GM21576 (cell line): ENCODE measurements around the gene RSRC1.
"Not testable (repeated sequence)": the region's sequence is repeated elsewhere in the genome, so short reads cannot be mapped to it uniquely, and the experiment has no call there.

Source experiments
- ATAC-seq: cut with Tn5 transposase; IDR thresholded peaks from one replicate; pipeline ENCODE4 v1.9.1; 2021; ENCODE audit warnings: mild to moderate bottlenecking, moderate library complexity; ENCODE audit not compliant: unreplicated experiment

RSRC1 gene

DNA sequence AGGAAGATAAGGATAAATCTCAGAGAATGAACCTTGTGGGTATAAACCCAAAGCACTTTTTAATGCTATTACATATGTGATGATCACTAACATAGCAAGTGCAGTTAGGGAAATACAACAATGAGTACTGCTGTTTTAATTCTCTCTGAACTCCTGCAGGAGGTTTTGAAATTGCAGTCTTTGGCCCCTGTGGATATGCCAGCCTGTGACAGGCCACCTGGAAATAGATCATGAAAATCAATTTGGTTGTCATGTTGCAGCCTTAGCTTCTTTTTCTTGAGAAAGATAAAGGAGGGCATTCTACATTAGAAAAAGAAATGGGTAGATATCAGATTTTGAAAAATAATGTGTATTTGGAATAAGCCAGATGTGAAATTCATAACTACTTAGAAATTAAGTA, 103.6 kb downstream of the RSRC1 start:
- ATAC-seq: no peak

DNA sequence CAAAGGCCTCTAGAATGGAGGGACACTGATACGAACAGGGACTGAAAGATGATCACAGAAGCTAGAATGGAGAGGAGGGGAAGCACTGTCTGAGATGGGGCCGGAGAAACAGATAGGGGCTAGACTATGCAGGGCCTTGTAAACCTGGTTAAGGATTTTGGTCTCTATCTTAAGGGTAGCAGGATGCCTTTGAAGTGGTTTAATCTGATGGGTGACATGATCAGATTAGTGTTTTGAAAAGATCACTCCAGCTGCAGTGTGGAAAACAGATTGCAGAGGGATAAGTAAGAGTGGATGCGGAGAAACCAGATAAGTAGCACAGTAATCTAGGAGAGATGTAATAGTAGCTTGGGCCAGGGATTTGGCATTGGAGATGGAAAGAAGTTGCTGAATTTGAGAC, 108.1 kb downstream of the RSRC1 start:
- no peak for ATAC-seq

DNA sequence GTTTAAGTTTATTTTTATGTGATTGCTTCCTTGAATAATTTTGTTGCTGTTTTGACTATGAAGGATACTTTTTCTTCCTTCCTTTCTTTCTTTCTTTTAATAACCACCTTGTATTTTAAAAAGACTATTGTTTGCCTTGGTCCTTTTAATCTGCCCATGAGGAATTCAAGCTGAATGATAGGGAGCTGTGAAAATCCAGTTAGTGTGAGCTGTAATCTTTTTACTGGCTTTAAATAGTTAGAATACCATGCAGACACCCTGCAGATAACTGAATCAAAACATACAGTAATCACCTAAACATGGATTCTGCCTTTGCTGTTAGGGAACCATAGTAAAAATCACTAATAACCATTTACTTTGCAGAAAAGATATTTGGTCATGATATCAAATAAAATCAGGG, 110.7 kb downstream of the RSRC1 start:
- ATAC-seq: no peak

DNA sequence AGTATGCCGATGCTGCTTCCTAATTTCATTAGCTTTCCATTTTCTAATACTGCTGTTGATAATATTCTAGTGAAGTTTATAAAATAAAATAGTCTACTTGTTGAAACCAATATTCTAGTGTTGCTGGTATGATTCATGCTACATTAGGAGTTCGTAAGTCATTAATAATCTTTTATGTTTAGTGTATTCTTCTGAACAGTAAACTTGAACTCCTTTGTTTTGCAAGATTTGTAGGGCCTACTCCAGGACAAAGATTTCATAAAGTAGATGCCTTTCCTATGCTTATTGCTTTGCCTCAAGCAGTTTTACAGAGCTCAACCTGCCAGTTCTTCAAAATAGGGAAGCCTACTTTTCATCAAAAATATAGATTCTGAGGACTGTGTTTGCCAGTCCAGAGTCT, 111.5 kb downstream of the RSRC1 start:
- ATAC-seq: no peak

DNA sequence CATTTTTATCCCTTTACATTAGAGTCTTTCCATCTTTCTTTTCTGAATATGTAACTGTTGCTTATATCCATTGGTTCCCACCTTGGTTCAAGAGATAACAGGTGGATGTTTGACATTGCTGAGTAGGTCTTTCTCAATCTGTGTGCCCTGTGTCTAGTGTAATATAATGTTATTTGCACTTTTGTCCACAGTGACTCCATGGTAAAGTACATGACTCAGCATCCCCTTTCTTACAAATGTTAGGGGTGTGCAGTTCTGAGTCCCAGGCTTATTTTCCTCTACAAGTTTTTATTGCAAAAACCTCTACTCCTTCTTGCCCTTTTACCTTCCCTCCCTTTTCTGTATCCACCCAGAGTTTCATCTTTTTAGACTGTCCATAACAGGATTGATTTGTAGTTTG, 116.5 kb downstream of the RSRC1 start:
- ATAC-seq: no peak

DNA sequence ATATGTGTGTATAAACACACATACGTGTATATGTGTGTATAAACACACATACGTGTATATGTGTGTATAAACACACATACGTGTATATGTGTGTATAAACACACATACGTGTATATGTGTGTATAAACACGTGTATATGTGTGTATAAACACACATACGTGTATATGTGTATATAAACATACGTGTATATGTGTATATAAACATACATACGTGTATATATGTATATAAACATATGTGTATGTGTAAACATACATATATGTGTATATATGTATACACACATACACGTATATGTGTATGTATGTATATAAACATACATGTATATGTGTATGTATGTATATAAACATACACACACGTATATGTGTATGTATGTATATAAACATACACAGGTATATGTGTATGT, 119.1 kb downstream of the RSRC1 start:
- not testable (repeated sequence) for ATAC-seq

DNA sequence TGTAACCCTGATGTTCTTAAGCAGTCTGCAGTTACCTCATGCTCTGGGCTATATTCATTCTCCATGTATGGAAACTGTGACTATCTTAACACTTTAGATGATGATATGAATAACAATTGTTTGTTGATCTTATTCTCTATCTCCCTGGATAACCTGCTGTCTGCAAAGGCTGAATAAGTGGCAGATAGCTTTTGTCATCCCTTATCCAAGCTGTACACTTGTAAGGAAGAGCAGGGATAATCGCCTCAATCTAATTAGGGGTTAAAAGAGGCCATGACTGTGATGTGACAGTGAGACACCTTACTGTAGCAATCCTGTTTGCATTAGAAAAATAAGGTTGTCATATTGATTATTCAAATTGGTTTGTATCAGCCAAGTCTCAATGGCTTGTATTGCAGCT, 123.9 kb downstream of the RSRC1 start:
- ATAC-seq: no peak

DNA sequence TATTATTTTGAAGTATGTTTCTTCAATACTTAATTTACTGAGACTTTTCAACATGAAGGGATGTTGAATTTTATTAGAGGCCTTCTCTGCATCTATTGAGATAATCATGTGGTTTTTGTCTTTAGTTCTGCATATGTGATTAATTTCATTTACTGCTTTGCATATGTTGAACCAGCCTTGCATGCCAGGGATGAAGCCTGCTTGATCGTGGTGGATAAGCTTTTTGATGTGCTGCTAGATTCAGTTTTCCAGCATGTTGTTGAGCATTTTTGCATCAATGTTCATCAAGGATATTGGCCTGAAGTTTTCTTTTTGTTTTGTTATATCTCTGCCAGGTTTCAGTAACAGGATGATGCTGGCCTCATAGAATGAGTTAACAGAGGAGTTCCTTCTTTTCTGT, 134.4 kb downstream of the RSRC1 start:
- ATAC-seq: no peak

DNA sequence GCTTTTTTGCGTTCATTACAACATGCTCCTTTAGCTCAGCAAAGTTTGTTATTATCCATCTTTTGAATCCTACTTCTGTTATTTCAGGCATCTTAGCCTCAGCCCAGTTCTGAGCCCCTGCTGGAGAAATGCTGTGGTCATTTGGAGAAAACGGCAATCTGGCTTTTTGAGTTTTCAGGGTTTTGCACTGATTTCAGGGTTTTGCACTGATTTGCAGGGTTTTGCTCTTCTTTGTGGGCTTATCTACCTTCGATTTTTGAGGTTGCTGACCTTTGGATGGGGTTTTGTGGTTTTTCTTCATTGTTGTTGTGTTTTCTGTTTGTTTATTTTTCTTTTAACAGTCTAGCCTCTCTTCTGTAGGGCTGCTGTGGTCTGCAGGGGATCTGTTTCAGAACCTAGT, 137.4 kb downstream of the RSRC1 start:
- no peak for ATAC-seq

DNA sequence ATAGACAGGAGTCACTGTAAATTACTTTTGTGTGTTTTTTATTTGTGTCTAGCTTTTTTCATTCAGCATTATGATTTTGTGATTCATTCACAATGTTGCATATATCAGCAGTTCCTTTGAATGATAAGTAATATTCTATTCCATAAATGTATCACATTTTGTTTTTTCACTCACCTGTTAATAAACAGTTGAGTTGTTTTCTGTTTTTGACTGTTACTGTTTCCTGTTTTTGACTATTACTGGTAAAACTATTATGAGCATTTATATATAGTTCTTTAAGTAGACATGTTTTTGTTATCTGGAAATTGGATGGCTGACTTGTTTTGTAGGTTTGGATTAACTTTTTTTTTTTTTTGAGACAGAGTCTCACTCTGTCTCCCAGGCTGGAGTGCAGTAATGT, 138.4 kb downstream of the RSRC1 start:
- peak; percentile 59 for ATAC-seq

DNA sequence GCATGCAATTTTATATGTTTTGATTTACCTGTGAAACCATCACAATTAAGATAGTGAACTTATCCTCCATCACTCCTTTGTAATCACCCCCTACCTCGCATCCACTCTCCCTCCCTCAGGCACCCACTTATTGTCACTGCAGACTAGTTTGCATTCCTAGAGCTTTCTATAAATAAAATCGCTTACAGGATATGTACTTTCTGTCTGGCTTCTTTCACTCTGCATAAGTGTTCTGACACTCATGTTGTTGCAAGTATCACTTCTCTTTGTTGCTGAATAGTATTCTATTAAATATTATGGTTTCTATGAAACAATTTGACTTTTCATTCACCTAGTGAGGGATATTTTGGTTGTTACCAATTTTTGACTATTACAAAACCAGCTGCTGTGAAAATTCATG, 139.3 kb downstream of the RSRC1 start:
- ATAC-seq: peak; percentile 66

DNA sequence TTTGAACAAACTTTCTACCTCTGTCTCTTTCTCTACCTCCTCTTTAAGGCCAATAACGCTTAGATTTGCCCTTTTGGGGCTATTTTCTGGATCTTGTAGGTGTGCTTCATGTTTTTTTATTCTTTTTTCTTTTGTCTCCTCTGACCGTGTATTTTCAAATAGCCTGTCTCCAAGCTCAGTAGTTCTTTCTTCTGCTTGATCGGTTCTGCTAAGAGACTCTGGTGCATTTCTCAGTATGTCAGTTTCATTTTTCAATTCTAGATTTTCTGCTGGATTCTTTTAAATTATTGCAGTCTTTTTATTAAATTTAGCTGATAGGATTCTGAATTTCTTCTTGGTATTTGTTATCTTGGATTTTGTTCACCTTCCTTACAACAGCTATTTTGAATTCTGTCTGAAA, 148.7 kb downstream of the RSRC1 start:
- no peak for ATAC-seq

DNA sequence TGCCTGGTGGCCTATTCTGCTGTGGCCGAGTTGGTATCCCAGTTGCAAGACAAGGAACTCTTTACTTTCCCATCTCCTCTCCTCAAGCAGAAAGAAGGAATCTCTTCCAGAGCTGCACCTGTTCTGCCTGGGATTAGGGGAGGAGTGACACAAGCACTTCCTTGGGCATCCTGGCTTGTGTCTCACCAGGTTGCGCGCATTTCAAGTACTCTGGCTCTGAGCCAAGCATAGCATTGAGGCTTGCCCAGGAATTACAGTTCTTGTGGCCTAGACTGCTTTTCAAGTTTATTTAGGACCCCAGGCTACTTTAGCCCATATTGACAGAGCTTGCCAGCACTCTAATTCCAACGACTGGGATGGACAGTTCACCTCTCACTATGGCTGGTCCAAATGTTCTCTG, 150.5 kb downstream of the RSRC1 start:
- ATAC-seq: no peak

DNA sequence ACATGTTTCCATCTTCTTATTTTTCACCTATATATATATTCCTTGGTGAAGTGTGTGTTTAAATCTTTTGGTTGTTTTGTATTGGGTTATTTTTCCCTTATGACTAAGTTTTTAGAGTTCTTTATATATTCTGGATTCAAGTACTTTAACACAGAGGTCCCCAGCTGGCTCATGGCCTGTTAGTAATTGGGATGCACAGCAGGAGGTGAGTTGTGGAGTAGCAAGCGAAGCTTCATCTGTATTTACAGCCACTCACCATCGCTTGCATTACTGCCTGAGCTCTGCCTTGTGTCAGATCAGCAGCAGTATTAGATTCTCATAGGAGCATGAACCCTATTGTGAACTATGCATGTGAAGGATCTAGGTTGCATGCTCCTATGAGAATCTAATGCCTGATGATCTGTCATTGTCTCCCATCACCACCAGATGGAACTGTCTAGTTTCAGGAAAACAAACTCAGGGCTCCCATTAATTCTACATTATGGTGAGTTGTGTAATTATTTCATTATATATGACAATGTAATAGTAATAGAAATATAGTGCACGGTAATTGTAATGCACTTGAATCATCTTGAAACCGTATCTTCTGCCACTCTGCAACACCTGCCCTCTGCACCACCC, 151.6 kb downstream of the RSRC1 start:
- no peak for ATAC-seq

DNA sequence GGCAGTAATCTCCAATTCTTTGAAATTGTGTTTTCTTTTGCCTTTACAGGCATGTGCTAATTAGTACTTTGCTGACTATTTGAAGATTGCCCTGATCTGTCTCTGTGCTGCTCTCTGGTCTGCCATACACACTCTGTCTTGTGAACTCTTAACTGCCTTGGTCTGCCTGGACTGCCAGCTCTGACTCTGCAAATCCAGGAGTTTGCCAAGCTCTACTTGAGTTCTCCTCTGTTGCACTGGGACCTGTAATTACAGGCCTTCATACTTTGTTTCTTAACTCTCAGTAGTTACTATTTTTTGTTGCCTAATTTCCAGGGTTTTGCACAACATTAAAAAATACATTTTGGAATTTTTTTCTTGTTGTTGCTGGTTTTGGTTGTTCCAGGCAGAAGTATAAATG, 155.0 kb downstream of the RSRC1 start:
- no peak for ATAC-seq

DNA sequence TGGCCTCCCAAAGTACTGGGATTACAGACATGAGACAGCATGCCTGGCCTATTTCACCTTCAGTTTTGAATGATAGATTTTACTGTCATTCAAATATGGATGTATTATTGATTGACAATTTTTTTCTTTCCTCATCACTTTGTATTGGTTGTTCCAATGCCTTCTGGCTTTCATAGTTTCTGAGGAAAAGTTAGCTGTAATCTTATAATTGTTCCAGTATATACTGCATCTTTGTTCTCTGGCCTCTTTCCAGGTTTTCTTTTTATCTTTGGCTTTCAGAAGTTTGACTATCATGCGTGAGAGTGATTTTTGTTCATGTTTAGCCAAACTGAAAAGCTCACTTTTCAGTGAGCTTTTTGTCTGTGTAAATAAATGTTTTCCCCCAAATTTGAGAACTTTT, 157.1 kb downstream of the RSRC1 start:
- no peak for ATAC-seq

DNA sequence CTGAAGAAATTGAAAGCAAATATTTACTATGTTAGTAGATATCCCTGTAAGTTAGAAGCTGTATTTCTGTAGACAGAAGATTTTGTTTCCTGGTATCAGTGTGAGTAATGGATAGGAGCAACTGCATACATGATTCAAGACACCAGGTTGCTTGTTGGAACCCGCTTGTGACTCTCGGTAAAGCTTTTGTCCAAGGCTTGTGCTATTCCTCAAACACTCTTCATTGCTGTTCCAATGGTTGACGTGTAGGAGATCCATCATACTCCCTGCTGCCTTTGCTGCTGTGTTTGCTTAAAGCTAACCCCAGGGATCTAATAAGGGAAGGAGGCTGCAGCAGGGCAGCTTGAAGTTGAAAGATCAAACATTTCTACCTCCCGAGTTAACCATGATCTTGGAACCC, 160.1 kb downstream of the RSRC1 start:
- no peak for ATAC-seq

DNA sequence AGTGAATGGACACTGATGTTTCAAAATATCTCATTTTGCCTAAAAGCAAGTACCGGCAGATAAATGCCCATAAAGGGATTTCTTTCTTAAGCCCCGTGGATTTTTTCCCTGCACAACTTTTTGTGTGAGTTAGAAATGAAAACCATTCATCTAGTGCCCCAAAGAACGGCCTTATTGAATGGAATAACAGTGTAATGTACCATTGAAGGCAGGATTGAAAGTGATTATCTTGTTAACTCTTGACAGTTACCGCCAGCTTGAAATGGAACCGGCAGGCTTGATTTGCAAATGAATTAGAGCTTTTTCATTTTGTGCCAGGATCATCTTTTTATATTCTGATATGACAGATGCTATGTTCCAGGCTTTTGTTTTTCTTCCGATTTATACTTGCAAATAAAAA, 162.2 kb downstream of the RSRC1 start:
- ATAC-seq: no peak

DNA sequence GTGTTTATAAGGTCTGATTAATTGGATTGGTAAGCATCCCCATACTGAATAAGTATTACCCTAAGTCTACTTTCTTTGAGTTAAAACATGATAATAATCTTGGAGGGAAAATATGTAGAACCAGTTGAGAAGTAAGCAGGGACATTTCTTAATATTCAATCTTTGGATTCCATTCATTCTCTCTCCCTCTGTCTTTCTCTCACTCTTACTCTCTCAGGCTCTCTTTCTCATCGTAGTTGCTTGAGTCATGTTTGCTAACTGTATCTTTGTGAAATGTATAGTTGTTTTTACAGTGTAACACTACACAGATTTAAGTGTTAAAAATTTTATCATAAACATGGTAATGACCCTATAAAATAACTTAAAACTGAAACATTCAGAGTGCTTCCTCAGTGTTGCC, 163.8 kb downstream of the RSRC1 start:
- no peak for ATAC-seq

DNA sequence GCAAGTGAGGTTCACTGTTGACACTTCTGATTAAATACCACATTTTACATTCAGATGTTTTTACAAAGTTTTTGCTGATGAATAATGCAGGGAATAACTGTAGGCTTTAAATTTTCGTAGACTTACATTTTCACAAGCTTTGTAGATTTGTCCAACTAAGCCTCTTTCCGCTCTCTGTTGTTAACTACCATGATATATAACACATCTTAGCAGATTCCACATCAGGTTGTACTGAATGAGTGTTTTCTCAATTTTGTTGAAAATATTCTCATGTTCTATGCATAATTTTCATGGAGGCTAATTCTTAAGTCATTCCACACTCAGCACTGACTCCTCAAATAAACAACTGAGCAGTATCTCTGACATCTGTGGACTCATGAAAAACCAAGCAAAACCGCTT, 168.3 kb downstream of the RSRC1 start:
- no peak for ATAC-seq

DNA sequence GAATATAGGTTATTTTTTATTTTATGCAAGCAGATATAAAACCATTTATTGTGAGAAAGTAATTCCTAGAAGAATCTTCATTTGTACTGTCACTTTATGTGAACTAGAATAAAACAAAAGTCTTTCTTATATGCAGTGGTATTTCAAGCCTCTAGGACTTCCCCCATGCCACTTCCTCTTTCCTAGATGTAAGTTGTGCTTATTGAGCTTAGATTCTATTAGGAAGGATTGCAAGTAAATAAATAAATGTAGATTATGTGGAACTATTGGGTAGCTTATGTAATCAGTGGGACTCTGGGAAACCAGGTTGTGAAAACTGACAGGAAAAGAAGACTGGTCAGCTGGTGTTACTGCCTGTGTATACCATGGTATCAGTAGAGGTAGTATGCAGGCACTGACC, 169.7 kb downstream of the RSRC1 start:
- no peak for ATAC-seq

DNA sequence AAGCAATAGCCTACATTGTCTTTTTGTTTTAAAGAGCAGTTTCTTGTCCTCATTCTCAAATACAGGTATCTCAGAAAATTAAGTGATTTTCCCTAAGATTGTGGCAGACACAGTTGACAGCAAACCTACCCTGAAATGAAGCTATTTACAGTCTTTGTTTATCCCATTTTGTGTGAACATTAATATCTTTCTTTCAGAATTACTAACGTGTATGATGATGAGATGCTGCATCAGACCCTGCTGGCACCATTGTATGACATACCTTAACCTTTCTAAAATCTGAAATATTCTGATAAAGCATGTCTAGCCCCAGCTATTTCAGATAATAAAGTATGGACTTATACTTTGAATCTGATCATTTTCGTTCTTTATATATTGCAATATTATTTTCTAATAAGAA, 185.9 kb downstream of the RSRC1 start:
- ATAC-seq: no peak

DNA sequence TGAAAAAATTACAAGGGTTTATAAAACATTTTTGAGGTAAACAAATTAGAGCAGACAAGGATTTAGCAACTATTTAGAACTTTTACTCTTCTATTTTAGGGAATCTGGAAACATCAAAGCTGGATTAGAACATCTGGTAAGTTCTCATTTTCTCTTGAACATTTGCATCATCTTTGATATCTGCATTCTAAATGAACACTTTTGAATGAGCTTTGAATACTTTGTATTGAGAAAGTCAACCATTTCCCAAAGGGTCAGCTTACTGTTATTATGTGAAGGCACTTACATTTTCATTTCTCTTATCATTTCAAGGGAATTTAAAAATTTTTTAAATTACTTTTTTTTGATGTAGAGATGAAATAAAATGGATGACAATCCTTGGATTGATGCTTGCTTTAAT, 188.1 kb downstream of the RSRC1 start:
- ATAC-seq: no peak
